Psoas muscle (tissue), 8 donors: Measurements from ENCODE around the gene MAP3K2. TPM values are rescaled to one million over a fixed set of nuclear protein-coding genes. Genes with fewer than 3 reads are reported as not detected.
A peak's percentile ranks its signal among the peaks of the same experiment; 100 is the strongest.

Source experiments
- ATAC-seq, 4 donors: fragments of 200-7000 bp; cut with Tn5 transposase; one replicate each; pipeline ENCODE4 v1.9.1; 2020; ENCODE audit warnings: moderate library complexity in 3 of 4, mild to moderate bottlenecking in 2 of 4
- DNase-seq, 2 donors: peaks; one replicate each; pipeline ENCODE4 v3.0.0-alpha.2; 2020
- H3K27ac ChIP-seq: fragments of 200-600 bp; one replicate; pipeline ENCODE4 v1.8.0; 2022
- H3K27me3 ChIP-seq, 3 donors: fragments of 200-600 bp in 1 of 3; one replicate each; pipeline versions ENCODE4 v1.6.1 to v1.8.0; 2013 to 2022; ENCODE audit warnings: low read length in 2 of 3, mild to moderate bottlenecking in 2 of 3, moderate library complexity in 1 of 3; ENCODE audit not compliant: insufficient read depth in 3 of 3
- H3K36me3 ChIP-seq, 2 donors: fragments of 200-600 bp in 1 of 2; one replicate each; pipeline versions ENCODE4 v1.6.1 to v1.8.0; 2013 to 2022; ENCODE audit warnings: low read depth in 1 of 2, mild to moderate bottlenecking in 1 of 2, moderate library complexity in 1 of 2; ENCODE audit not compliant: insufficient read depth in 1 of 2
- H3K4me1 ChIP-seq: fragments of 200-600 bp; one replicate; pipeline ENCODE4 v1.8.0; 2022
- H3K4me3 ChIP-seq: fragments of 200-600 bp; one replicate; pipeline ENCODE4 v1.8.0; 2022; ENCODE audit warnings: mild to moderate bottlenecking
- H3K9me3 ChIP-seq: fragments of 200-600 bp; one replicate; pipeline ENCODE4 v1.8.0; 2022
- CTCF ChIP-seq: fragments of 200-600 bp; IDR thresholded peaks from one replicate; pipeline ENCODE4 v1.8.0; 2022; ENCODE audit warnings: antibody characterized with exemption
- WGBS, 3 donors: extraction: QIAGEN DNeasy Blood & Tissue Kit; methylation state at CpG; one replicate each; pipeline versions ENCODE4 v1.1.6 to v1.1.7; 2013; 5-methylcytosine and 5-hydroxymethylcytosine counted together
- intact Hi-C, 2 donors: fragments of 100-400 bp; cut with DNase I; formaldehyde crosslinking; loops; one replicate each; pipeline versions ENCODE4 v1.11.0 to v1.14.2; 2022
- polyA plus RNA-seq, 3 donors: library from polyadenylated mRNA; stranded (reverse); fragments of 200-250 nt; gene quantifications; one replicate each; pipeline ENCODE4 v1.2.3, GENCODE V29; 2013
- total RNA-seq, 4 donors: library from RNA; stranded (reverse); fragmentation: NEBNext Ultra II Directional in 2 of 4; extraction: Animal tissue kit (Norgen Biotek cat#: 25700) in 2 of 4; gene quantifications; one replicate each; pipeline versions ENCODE4 v1.2.1 to v1.2.4, GENCODE V29; 2021 to 2023
- donor health status: healthy with polysubstance abuse.
- donor health status: DM: no; HTN: no; CAD: no; lungs with moderate emphysema.
- donor health status: Bipolar disorder and iron deficiency.
- donor health status: healthy.
- donor health status: DM: yes; HTN: yes; CAD: no.
- donor health status: DM: no; HTN: no; CAD: no.
- donor health status: DM: no; HTN: no; CAD: no.
- donor health status: DM: yes; HTN: yes; CAD: no.

The MAP3K2 gene
- total and polyA plus RNA-seq, 7 donors, result 4.2 to 37.1 (median 25.9) TPM

- Histone ChIP-seq H3K4me3 (no peak overlapping the region), H3K9me3 (no peaks in the 10 kb centered on the region), H3K4me1 (peaks cover 27% of the 10 kb centered on the region), H3K36me3 (no peaks in the 10 kb centered on the region), H3K27ac (peak overlapping the region; percentile 82), H3K27me3 (no peaks in the 10 kb centered on the region)
- peak; percentile 87 to 92 for DNase-seq
- 5 to 12% (median 7%) methylated on average over 4 of the region's 4 CpGs for WGBS, 3 donors
- peak; percentile 86 to 95 (median 90) for ATAC-seq
- TF ChIP-seq CTCF, result no peak
- intact Hi-C loops, result no loop called here
Measured at GRCh38 chr2:127398239-127398590, 10.4 kb upstream of the MAP3K2 start.

GRCh38 chr2:127397568-127398238 is 9.9 kb upstream of the MAP3K2 start:
- H3K36me3 ChIP-seq, result no peaks in the 10 kb centered on the region
- no peaks in the 10 kb centered on the region for H3K9me3 ChIP-seq
- H3K27ac ChIP-seq, result peak overlapping the region; percentile 82
- ATAC-seq, result peak; percentile 55 to 76 (median 62)
- peak in 1 of 2 donors; percentile 67 for DNase-seq
- H3K4me1 ChIP-seq, result peaks cover 32% of the 10 kb centered on the region
- WGBS, 3 donors, result 42 to 67% (median 42%) methylated on average over 9 of the region's 9 CpGs
- no peaks in the 10 kb centered on the region for H3K27me3 ChIP-seq
- no peak for TF ChIP-seq CTCF
- intact Hi-C loops, result no loop called here
- no peak overlapping the region for H3K4me3 ChIP-seq

- H3K27me3 ChIP-seq, result no peaks in the 10 kb centered on the region
- ATAC-seq, result no peak
- no peak for TF ChIP-seq CTCF
- intact Hi-C loops, result no loop called here
- H3K4me1 ChIP-seq, result peaks cover 45% of the 10 kb centered on the region
- H3K4me3 ChIP-seq, result no peak overlapping the region
- WGBS, 3 donors, result 57 to 71% (median 62%) methylated on average over 3 of the region's 3 CpGs
- H3K36me3 ChIP-seq, result no peaks in the 10 kb centered on the region
- no peaks in the 10 kb centered on the region for H3K9me3 ChIP-seq
- H3K27ac ChIP-seq, result no peak overlapping the region
- no peak for DNase-seq
Measured at GRCh38 chr2:127394492-127394891, 6.7 kb upstream of the MAP3K2 start.

DNA sequence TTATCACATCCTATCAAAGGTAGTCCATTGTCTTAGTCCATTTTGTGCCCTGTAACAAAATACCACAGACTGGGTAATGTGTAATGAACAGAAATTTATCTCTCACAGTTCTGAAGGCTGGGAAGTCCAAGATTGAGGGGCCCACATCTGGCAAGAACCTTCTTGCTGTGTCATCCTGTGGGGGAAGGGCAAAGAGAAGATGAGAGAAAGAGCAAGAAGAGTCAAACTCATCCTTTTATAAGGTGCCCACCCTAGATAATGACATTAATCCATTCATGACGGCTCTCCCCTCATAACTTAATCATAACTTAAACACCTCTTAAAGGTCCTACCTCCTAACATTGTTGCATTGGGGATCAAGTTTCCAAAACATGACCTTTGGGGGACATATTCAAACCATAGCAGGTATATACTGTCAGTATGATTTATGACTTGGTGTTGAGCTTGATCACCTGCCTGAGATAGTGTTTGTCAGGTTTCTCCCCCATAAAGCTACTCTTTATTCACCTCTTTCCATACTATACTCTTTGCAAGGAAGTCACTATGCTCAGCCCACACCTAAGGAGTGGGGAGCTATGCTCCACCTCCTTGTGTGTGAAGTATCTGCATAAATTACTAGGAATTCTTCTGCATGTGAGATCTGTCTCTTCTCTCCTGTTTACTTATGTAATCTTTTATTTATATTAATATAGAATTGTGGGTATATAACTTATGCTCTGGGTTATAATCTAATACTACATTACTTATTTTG is 5.2 kb upstream of the MAP3K2 start:
- ATAC-seq (no peak), DNase-seq (no peak)
- Histone ChIP-seq H3K36me3 (no peaks in the 10 kb centered on the region), H3K27ac (no peak overlapping the region), H3K27me3 (no peaks in the 10 kb centered on the region), H3K4me3 (no peak overlapping the region), H3K4me1 (peaks cover 40% of the 10 kb centered on the region), H3K9me3 (no peaks in the 10 kb centered on the region)
- TF ChIP-seq CTCF, result no peak
- intact Hi-C loops, result no loop called here
- 95 to 100% (median 96%) methylated on average over 1 of the region's 1 CpG for WGBS, 3 donors
